HK-2 (cell line): Measurements from ENCODE around the gene GYG2.
A peak's percentile ranks its signal among the peaks of the same experiment; 100 is the strongest.
"Not testable (repeated sequence)": the region's sequence is repeated elsewhere in the genome, so short reads cannot be mapped to it uniquely, and the experiment has no call there.

Source experiments
- DNase-seq: peaks from one replicate; pipeline ENCODE4 v3.0.0-alpha.2; 2018; ENCODE audit not compliant: unreplicated experiment

GYG2 gene

DNA sequence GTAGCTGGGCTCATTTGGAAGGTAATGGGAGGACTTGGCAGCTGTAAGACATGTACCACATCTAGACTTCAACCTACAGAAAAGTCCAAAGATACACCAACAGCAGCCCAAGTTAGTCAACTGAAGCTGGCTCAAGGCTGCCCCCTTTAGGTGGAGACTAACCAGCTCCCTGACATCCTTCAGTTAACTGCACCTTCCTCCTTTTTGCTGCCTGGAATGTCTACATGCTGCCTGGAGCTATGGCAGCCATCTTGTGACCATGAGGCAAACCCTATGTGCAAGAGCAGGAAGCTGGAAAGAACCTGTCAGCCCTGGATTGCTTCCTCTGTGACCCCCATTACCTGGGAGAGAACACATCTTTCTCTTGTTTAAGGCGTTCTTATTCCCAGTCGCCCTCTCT lies 74.6 kb downstream of the GYG2 start:
- no peak for DNase-seq

DNA sequence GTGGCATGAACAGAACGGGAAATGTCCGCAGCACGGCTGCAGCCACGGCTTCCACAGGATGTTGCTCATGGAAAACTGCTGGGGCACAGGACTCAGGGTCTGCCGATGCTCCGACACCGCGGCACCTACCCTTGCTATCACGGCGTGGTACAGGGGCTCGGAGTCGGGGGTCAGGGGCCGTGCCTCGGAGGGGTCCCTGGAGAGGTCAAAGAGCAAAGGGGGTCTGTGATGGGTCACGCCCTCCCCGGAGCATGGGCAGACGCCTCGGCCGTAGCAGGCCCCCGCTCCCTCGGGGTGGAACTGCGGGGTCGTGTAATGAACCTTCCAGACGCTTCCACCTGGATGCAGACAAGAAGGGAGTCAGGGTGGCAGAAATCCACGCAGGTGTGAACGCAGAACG lies 78.6 kb downstream of the GYG2 start:
- DNase-seq: no peak

DNA sequence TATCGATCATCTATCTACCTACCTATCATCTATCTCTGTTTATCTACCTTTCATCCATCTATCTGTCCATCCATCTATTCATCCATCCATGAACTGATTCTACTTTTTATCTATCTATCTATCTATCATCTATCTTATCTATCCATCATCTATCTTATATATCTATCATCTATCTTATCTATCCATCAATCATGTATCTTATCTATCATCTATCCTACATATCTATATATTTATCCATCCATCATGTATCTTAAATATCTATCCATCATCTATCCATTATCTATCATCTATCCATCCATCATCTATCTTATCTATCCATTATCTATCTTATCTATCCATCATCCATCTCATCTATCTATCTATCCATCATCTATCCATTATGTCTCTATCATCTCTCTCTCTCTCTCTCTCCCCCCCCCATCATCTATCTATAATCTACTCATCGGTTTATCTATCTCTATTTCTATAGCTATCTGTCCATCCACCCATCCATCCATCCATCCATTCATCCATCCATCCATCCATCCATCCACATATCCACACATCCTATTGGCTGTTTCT lies 79.5 kb downstream of the GYG2 start:
- DNase-seq: no peak

GRCh38 chrX:2910109-2910508 lies 81.4 kb downstream of the GYG2 start:
- DNase-seq: no peak

GRCh38 chrX:2913118-2913517 lies 84.4 kb downstream of the GYG2 start:
- DNase-seq: no peak

DNA sequence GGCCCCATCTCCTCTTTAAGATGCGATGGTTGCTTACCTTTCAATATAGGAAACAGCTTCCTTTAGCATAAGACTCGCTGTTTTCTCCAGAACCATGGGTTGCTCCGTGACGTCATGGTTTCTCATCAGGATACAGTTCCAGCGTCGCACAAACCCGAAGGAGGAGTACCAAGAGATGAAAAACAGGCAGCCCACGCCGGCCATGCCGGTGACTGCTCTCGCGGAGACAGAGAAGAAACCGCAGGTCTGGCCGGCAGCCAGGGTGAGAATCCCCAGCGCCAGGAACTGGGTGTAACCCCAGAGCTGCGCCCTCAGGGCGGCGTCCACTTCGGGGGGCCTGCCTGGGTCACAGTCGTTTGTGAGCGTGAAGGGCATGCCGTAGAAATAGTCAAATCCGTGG lies 89.0 kb downstream of the GYG2 start:
- DNase-seq: no peak

DNA sequence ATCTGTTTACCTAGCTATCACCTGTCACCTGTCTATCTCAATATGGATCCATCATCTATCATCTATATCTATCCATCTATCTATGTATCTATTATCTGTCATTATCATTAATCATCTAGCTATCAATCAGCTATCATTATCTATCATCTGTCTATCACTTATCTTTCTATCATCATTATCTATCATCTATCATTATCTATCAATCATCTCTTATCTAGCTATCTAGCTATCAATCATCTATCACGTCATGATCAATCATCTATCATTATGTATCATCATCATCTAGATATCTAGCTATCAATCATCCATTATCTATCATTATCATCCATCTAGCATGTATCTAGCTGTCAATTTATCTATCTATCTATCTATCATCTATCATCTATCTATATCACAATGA lies 92.5 kb downstream of the GYG2 start:
- DNase-seq: no peak

GRCh38 chrX:2921750-2922149 lies 93.0 kb downstream of the GYG2 start:
- no peak for DNase-seq

DNA sequence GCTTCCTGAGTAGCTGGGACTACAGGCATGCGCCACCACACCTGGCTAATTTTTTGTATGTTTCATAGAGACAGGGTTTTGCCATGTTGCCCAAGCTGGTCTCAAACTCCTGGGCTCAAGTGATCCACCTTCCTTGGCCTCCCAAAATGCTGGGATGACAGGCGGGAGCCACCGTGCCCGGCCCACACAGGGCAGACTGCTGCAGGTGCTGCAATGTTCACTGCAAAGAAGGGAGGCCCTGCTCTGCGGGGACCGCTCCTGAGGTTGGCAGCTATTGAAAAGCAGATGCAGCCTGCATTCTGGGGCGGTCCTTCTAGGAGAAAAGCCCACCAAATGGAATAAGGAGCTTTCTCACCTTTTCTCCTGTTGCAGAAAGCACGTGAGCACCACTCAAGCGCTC lies 95.4 kb downstream of the GYG2 start:
- no peak for DNase-seq

DNA sequence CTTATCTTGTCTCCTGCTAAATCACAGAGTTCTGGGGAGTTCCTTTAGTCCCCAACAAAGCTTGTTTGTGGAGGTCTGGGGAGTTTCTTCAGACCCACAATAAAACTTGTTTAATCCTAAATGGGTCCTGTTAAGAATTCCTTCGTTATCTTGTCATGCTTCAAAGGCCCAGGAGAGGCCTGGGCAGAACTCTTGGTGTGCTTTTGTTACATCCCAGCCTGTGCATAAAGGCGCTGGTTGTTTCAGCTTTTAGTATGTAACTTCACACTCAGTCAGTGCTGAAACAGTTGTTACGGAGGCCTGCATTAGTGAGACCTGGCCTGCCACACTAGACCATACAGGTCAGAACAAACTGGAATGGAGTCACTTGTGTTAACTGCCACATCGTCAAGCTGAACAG lies 97.5 kb downstream of the GYG2 start:
- not testable (repeated sequence) for DNase-seq

- DNase-seq: no peak
Measured at GRCh38 chrX:2926664-2927275, 98.0 kb downstream of the GYG2 start.

- DNase-seq: no peak
Measured at GRCh38 chrX:2928191-2928582, 99.5 kb downstream of the GYG2 start.

GRCh38 chrX:2928583-2929434 lies 100.1 kb downstream of the GYG2 start, which contains the start of gene ARSD:
Gene ARSD, minus strand, starts transcription at chrX:2929339. Its CDS starts 64 bp downstream, at chrX:2929275.
- peak; percentile 90 for DNase-seq

DNA sequence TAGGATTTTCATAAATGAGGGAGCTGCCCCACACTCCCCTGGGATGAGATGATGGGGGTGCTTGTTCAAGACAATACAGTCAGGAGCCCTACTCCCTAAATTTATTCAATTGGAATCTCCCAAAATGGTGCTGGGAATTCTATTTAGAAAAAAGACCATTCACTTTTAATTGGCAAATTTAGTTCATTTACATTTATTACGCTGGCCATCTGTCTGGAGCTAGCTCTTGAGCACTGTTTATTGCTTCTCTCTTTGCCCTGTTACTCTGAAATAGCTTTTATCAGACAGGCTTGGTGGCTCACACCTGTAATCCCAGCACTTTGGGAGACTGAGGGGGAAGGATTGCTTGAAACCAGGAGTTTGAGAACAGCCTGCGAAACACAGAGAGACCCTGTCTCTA lies 102.4 kb downstream of the GYG2 start:
- no peak for DNase-seq

GRCh38 chrX:2931612-2932011 lies 102.9 kb downstream of the GYG2 start:
- no peak for DNase-seq
